SK-N-SH (cell line): ENCODE measurements around the gene TNNC1. TPM values are rescaled to one million over a fixed set of nuclear protein-coding genes. Genes with fewer than 3 reads are reported as not detected.

Experiments
- CTCF ChIA-PET: fragments of 300-600, 350-600 bp; formaldehyde crosslinking; extraction: SDS; loops from one replicate; lab custom pipeline; 2021; lab: Yijun Ruan, JAX
- POLR2A ChIA-PET: fragments of 350-600 bp; sonication (Branson Sonifier 250); formaldehyde crosslinking; extraction: SDS; loops from one replicate; lab custom pipeline; 2020; ENCODE audit warnings: antibody characterized with exemption, inconsistent platforms; lab: Yijun Ruan, JAX
- DNase-seq: peaks from one replicate; pipeline ENCODE4 v3.0.0; 2012
- H2AFZ ChIP-seq: fragments of 200-600 bp; sonication (generic); 2 replicates; pipeline ENCODE4 v1.8.1; 2016; ENCODE audit warnings: antibody characterized with exemption, mild to moderate bottlenecking, low read depth
- H3F3A ChIP-seq: fragments of 200-600 bp; sonication (generic); replicated peaks from 2 replicates; pipeline ENCODE3; 2016; ENCODE audit warnings: antibody characterized with exemption, mild to moderate bottlenecking; ENCODE audit not compliant: insufficient read depth
- H3K27ac ChIP-seq, 2 experiments: fragments of 200-500 bp in 1 of 2; fragments of 200-600 bp in 1 of 2; sonication (Bioruptor generic) in 1 of 2; sonication (generic), shearing (Covaris generic) in 1 of 2; 2 replicates each; pipeline versions ENCODE4 v1.5.1 to v1.6.1; 2014 to 2016; ENCODE audit warnings: low read depth in 2 of 2, inconsistent platforms in 1 of 2, low read length in 1 of 2, mild to moderate bottlenecking in 1 of 2, mixed read lengths in 1 of 2
- H3K27me3 ChIP-seq: fragments of 200-600 bp; sonication (generic), shearing (Covaris generic); 2 replicates; pipeline ENCODE4 v1.6.1; 2016; ENCODE audit warnings: mixed run types; ENCODE audit not compliant: insufficient read depth
- H3K36me3 ChIP-seq, 2 experiments: fragments of 200-500 bp in 1 of 2; fragments of 200-600 bp in 1 of 2; sonication (Bioruptor generic) in 1 of 2; sonication (generic) in 1 of 2; replicated peaks in 1 of 2; 2 replicates each; pipeline versions ENCODE3 to v1.5.1; 2014 to 2016; ENCODE audit warnings: low read length in 1 of 2, mild to moderate bottlenecking in 1 of 2; ENCODE audit not compliant: insufficient read depth in 2 of 2, control insufficient read depth in 1 of 2
- H3K4me1 ChIP-seq, 2 experiments: fragments of 200-500 bp in 1 of 2; fragments of 200-600 bp in 1 of 2; sonication (Bioruptor generic) in 1 of 2; sonication (generic), shearing (Covaris generic) in 1 of 2; 2 replicates each; pipeline versions ENCODE4 v1.5.1 to v1.6.1; 2014 to 2016; ENCODE audit warnings: low read depth in 1 of 2, low read length in 1 of 2, mixed run types in 1 of 2; ENCODE audit not compliant: insufficient read depth in 2 of 2, control insufficient read depth in 1 of 2
- H3K4me2 ChIP-seq: fragments of 200-600 bp; sonication (generic), shearing (Covaris generic); 2 replicates; pipeline ENCODE4 v1.6.1; 2017; ENCODE audit warnings: mixed run types
- H3K4me3 ChIP-seq, 2 experiments: fragments of 200-500 bp in 1 of 2; fragments of 200-600 bp in 1 of 2; sonication (Bioruptor generic) in 1 of 2; sonication (generic), shearing (Covaris generic) in 1 of 2; 2 replicates each; pipeline versions ENCODE4 v1.5.1 to v1.8.1; 2014 to 2016; ENCODE audit warnings: low read depth in 2 of 2, inconsistent platforms in 1 of 2, low read length in 1 of 2, mild to moderate bottlenecking in 1 of 2, mixed read lengths in 1 of 2, moderate library complexity in 1 of 2
- H3K79me2 ChIP-seq: fragments of 200-600 bp; sonication (generic); 2 replicates; pipeline ENCODE4 v1.8.1; 2017; ENCODE audit warnings: mild to moderate bottlenecking; ENCODE audit not compliant: insufficient read depth
- H3K9ac ChIP-seq: fragments of 200-600 bp; sonication (generic); 2 replicates; pipeline ENCODE4 v1.6.1; 2017; ENCODE audit warnings: mixed run types
- H3K9me2 ChIP-seq: fragments of 200-600 bp; sonication (generic); 2 replicates; pipeline ENCODE4 v1.6.1; 2017; ENCODE audit warnings: mixed run types
- H3K9me3 ChIP-seq: fragments of 200-600 bp; sonication (generic); 2 replicates; pipeline ENCODE4 v1.6.1; 2017; ENCODE audit warnings: mixed run types, mild to moderate bottlenecking, moderate library complexity
- H4K20me1 ChIP-seq: fragments of 200-600 bp; sonication (generic); 2 replicates; pipeline ENCODE4 v1.6.1; 2017; ENCODE audit warnings: mild to moderate bottlenecking, mixed run types; ENCODE audit not compliant: insufficient read depth
- CTCF ChIP-seq: fragments of 200-600 bp; sonication (generic); IDR thresholded peaks from 2 replicates; pipeline ENCODE4 v1.6.1; 2017; ENCODE audit warnings: antibody characterized with exemption, mild to moderate bottlenecking, moderate library complexity
- FOXJ3 ChIP-seq: sonication (generic); formaldehyde crosslinking; IDR thresholded peaks from 2 replicates; pipeline ENCODE4 v1.5.1; 2020; ENCODE audit warnings: mild to moderate bottlenecking, missing genetic modification reagents
- JUND ChIP-seq: IDR thresholded peaks from 2 replicates; pipeline ENCODE4 v1.4.0; 2012
- MAX ChIP-seq: IDR thresholded peaks from 2 replicates; pipeline ENCODE4 v1.4.0; 2012; ENCODE audit warnings: low read depth
- POLR2AphosphoS5 ChIP-seq: IDR thresholded peaks from 2 replicates; pipeline ENCODE4 v1.6.1; 2012; ENCODE audit warnings: low read depth, low read length
- RAD21 ChIP-seq: IDR thresholded peaks from 2 replicates; pipeline ENCODE4 v1.6.1; 2012; ENCODE audit warnings: mild to moderate bottlenecking, low read length
- REST ChIP-seq: IDR thresholded peaks from 2 replicates; pipeline ENCODE4 v1.6.1; 2012; ENCODE audit warnings: mild to moderate bottlenecking, low read depth, low read length, moderate library complexity
- RFX5 ChIP-seq: IDR thresholded peaks from 2 replicates; pipeline ENCODE4 v1.6.1; 2012; ENCODE audit warnings: mild to moderate bottlenecking, improper control_type of control experiment, low read length
- RXRA ChIP-seq: IDR thresholded peaks from 2 replicates; pipeline ENCODE4 v1.4.0; 2012; ENCODE audit warnings: low read depth, mild to moderate bottlenecking, borderline replicate concordance
- SIN3A ChIP-seq: IDR thresholded peaks from 2 replicates; pipeline ENCODE4 v1.6.1; 2012; ENCODE audit warnings: low read depth, mild to moderate bottlenecking, low read length, moderate library complexity, borderline replicate concordance
- SMC3 ChIP-seq: IDR thresholded peaks from 2 replicates; pipeline ENCODE4 v1.6.1; 2012; ENCODE audit warnings: low read depth, low read length, improper control_type of control experiment
- TCF12 ChIP-seq: IDR thresholded peaks from 2 replicates; pipeline ENCODE4 v1.4.0; 2012
- TEAD4 ChIP-seq: IDR thresholded peaks from 2 replicates; pipeline ENCODE4 v1.4.0; 2012; ENCODE audit warnings: mild to moderate bottlenecking, borderline replicate concordance; ENCODE audit not compliant: insufficient read depth
- USF1 ChIP-seq: IDR thresholded peaks from 2 replicates; pipeline ENCODE4 v1.4.0; 2012; ENCODE audit warnings: low read depth, borderline replicate concordance
- YY1 ChIP-seq: IDR thresholded peaks from 2 replicates; pipeline ENCODE4 v1.4.0; 2012; ENCODE audit warnings: low read depth, mild to moderate bottlenecking
- ZBTB33 ChIP-seq: IDR thresholded peaks from 2 replicates; pipeline ENCODE4 v1.4.0; 2012; ENCODE audit warnings: low read depth, borderline replicate concordance
- WGBS: methylation state at CpG from one replicate; pipeline ENCODE4 v1.1.6; 2017; ENCODE audit warnings: low lambda C conversion rate; 5-methylcytosine and 5-hydroxymethylcytosine counted together
- polyA plus RNA-seq, 3 experiments: library from polyadenylated mRNA; depleted of rRNA; stranded (reverse); fragments of >200 nt; gene quantifications; 2 replicates each; pipeline ENCODE4 v1.2.3, GENCODE V29; 2012

The TNNC1 gene
- polyA plus RNA-seq, 1 of the 3 experiments (the other 2 are of a cell fraction), result 2.6 TPM

DNA sequence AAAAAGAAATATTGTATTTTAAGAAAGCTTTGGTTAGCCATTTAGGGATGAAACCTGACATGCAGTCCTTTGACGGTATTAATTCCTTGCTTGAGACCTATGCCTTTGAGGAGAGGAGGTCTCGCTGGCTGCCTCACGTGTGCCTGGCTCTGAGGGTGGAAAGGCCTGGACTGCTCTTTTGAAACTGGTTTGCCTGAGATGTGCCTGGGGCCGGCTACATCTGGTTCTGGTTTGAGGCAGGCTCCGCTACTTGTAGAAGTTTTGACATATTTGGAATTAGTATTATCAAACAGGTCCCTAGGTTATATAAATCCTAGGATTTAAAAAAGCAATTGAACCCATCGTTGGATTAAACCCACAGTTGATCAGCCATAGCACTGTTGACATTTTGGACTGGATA, 8.0 kb upstream of the TNNC1 start:
- H3K36me3 ChIP-seq, result peaks cover 37 to 61% of the 10 kb centered on the region in 2 experiments
- H3K79me2 ChIP-seq, result peaks cover 96% of the 10 kb centered on the region
- WGBS, result 96% methylated on average over 6 of the region's 6 CpGs

GRCh38 chr3:52458770-52459545, 5.1 kb upstream of the TNNC1 start:
- H3K79me2 ChIP-seq, result peaks cover 87% of the 10 kb centered on the region
- WGBS, result 98% methylated on average over 14 of the region's 14 CpGs
- H3K27me3 ChIP-seq, result no peaks in the 10 kb centered on the region
- ChIA-PET POLR2A (no interaction called here), CTCF (interaction anchor here (0.6 to 6.1 kb wide), 9 partner anchors 10 to 238 kb away, joined by 3 to 53 read pairs (median 3); no protein-coding TSS in a partner anchor)
- H3F3A ChIP-seq, result peaks cover 8% of the 10 kb centered on the region
- peaks cover 8 to 26% of the 10 kb centered on the region in 2 experiments for H3K4me1 ChIP-seq
- H3K36me3 ChIP-seq, result peaks cover 37 to 45% of the 10 kb centered on the region in 2 experiments
- peaks cover 23% of the 10 kb centered on the region for H4K20me1 ChIP-seq
- no peak overlapping the region for H3K27ac ChIP-seq
- H3K9me2 ChIP-seq, result no peaks in the 10 kb centered on the region
- H3K4me2 ChIP-seq, result no peak overlapping the region
- no peaks in the 10 kb centered on the region for H3K9me3 ChIP-seq
- no peak overlapping the region for H3K9ac ChIP-seq
- no peak overlapping the region for H2AFZ ChIP-seq
- DNase-seq, result no peak
- H3K4me3 ChIP-seq, result no peak overlapping the region
- TF ChIP-seq RFX5 (no peak), POLR2AphosphoS5 (no peak), FOXJ3 (CRISPR knock-in tag) (no peak), YY1 (no peak), RXRA (no peak), CTCF (no peak), USF1 (no peak), JUND (no peak), RAD21 (no peak), SIN3A (no peak), TEAD4 (no peak), MAX (no peak), ZBTB33 (no peak), REST (no peak), TCF12 (no peak)

More for the DNA sequence above, 8.0 kb upstream of the TNNC1 start:
- Histone ChIP-seq H3K4me2 (no peak overlapping the region), H3K4me3 (no peak overlapping the region), H3K4me1 (peaks cover 9 to 10% of the 10 kb centered on the region in 2 experiments), H3K27me3 (no peaks in the 10 kb centered on the region), H3K27ac (no peak overlapping the region), H3K9ac (no peak overlapping the region), H4K20me1 (peaks cover 42% of the 10 kb centered on the region), H3F3A (peaks cover 22% of the 10 kb centered on the region), H3K9me3 (no peaks in the 10 kb centered on the region), H2AFZ (no peak overlapping the region), H3K9me2 (no peaks in the 10 kb centered on the region)
- no peak for DNase-seq
- TF ChIP-seq JUND (no peak), POLR2AphosphoS5 (no peak), RFX5 (no peak), SMC3 (no peak)
- ChIA-PET POLR2A (no interaction called here), CTCF (interaction anchor here (0.7 to 6.1 kb wide), 5 partner anchors 8 to 34 kb away, joined by 3 to 53 read pairs (median 5); no protein-coding TSS in a partner anchor)
